D721Med (cell line): ENCODE results near the gene ILDR1.

Experiments
- DNase-seq: peaks from one replicate; pipeline ENCODE4 v3.0.0; 2011; ENCODE audit warnings: low spot score; ENCODE audit not compliant: insufficient read length
- FAIRE-seq: peaks from 2 replicates; lab custom pipeline; 2011; peaks lifted over from hg19 to GRCh38; lab: Jason Lieb, UNC
- TF ChIP-seq, protein P1 (sequence below): IDR thresholded peaks from 2 replicates; pipeline ENCODE4 v1.5.1; 2012; ENCODE audit warnings: mild to moderate bottlenecking, control low read depth; ENCODE audit not compliant: insufficient read depth; ENCODE audit errors: missing control alignments

ILDR1 gene

DNA sequence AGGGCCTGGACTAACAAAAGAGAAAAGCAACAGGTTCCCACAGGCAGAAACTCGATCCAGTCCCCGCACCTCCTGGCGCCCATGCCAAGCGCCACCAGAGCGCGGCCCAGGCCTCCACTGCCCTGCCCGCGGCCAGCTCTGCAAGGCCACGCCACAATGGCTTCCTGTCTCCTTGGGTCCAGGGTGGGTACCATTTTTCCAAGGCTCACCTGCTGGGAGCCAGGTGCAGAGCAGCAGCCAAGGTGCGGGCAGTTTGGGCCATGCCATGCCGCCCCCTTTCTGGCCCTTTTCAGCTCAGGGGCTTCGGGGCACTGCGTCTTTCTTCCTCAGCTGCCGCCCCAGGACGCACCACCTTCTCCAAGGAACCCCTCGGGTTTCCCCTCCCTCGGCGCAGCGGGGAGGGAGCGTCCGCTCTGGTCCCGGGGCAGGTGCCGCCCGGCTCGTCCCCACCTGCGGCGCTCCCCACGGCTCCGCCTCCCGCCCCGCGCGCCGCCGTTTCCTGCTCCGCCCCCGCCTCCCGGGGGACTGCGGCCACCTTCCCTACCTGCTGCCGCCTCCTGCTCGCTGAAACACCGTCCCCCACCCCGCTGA lies at the start of gene ILDR1:
ILDR1 (minus strand) TSS at position 437 of the 591 bp plus-strand sequence; CDS start at position 267, 170 bp downstream.
- FAIRE-seq, result no peak
- DNase-seq, result no peak
- TF ChIP-seq, protein P1, sequence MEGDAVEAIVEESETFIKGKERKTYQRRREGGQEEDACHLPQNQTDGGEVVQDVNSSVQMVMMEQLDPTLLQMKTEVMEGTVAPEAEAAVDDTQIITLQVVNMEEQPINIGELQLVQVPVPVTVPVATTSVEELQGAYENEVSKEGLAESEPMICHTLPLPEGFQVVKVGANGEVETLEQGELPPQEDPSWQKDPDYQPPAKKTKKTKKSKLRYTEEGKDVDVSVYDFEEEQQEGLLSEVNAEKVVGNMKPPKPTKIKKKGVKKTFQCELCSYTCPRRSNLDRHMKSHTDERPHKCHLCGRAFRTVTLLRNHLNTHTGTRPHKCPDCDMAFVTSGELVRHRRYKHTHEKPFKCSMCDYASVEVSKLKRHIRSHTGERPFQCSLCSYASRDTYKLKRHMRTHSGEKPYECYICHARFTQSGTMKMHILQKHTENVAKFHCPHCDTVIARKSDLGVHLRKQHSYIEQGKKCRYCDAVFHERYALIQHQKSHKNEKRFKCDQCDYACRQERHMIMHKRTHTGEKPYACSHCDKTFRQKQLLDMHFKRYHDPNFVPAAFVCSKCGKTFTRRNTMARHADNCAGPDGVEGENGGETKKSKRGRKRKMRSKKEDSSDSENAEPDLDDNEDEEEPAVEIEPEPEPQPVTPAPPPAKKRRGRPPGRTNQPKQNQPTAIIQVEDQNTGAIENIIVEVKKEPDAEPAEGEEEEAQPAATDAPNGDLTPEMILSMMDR, result no peak

DNA sequence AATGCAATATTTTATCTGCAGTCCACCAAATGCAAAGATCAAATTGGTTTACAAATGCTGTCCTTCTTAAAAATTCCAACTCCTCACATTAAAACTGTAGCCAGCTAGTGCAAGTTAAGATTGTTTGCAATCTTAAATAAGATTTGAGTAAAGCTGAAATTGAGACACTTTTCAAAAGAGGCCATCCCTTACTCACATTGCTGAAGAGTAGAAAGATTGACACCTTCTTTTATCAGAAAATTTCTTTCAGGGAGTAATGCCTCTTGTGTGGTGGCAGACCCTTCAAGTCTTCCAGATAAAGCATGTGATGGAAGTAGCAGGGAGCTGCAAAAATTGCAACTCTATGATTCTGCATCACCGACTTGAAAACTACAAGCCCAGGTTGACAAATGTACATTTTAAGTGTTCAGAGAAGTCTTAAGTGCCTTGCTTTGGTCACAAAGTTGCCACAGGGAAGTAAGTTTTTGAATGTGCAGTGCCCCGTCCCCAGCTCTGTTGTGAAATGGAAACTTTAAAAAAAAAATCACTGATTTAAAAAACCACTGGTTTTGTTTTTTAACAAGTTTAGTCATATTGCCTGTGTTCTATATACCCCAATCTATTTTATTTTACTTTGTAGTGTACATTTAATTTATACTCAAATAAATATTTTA lies 45.7 kb upstream of the ILDR1 start:
- FAIRE-seq, result no peak
- TF ChIP-seq, protein P1, result no peak
- DNase-seq, result no peak

DNA sequence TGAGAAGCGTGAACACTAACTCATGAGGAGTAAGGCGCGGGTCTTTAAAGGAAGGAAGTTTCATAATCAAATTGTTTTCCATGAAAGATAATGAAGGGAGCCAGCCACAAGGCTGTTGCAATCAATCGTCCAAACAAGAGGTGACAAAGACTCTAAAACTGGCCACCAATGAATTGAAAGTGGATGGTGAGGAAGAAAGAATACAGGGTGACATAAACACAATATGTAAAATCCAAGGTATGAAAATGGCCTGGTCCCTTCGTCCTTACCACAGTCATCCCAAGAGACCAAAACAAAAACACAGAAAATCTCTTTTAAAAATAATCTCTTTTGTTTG lies 45.1 kb upstream of the ILDR1 start:
- no peak for FAIRE-seq
- TF ChIP-seq, protein P1, result no peak
- DNase-seq, result no peak

- DNase-seq, result no peak
- no peak for FAIRE-seq
- TF ChIP-seq, protein P1, result no peak
Observed at GRCh38 chr3:122066331-122067213, 44.5 kb upstream of the ILDR1 start.

GRCh38 chr3:122064326-122064725 lies 42.3 kb upstream of the ILDR1 start:
- TF ChIP-seq, protein P1, result no peak
- no peak for FAIRE-seq
- DNase-seq, result no peak

DNA sequence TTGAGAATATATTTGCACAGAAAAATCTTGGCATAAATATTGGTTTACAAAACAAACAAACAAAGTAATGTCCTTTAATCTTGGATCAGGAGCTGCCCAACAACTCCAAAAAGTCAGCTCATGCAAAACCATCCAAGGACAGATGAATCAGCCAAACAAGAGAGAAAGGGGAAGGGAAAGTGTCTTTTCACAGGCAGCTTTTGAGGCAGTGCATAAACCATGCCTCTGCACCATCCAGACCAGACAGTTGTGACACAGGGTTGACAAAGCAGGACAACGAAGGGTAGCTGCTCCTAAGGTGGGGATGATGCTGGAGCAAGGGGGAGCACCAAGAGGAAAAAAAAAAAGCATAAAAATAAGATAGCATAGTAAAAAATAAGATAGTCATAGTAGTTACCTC lies 41.9 kb upstream of the ILDR1 start:
- DNase-seq (no peak), FAIRE-seq (no peak)
- TF ChIP-seq, protein P1, result no peak
